Transverse colon (tissue), 4 donors: ENCODE measurements around the gene COL6A2. TPM values are rescaled to one million over a fixed set of nuclear protein-coding genes. Genes with fewer than 3 reads are reported as not detected.
"Not testable (repeated sequence)": the region's sequence is repeated elsewhere in the genome, so short reads cannot be mapped to it uniquely, and the experiment has no call there.

ENCODE experiments used
- DNase-seq: peaks from one replicate; pipeline ENCODE4 v3.0.0-alpha.2; 2019
- H3K27ac ChIP-seq, 4 donors: fragments of 200-600 bp; sonication (generic); 2 replicates each; pipeline ENCODE4 v1.5.1; 2016 to 2018; ENCODE audit warnings: inconsistent platforms in 4 of 4
- H3K27me3 ChIP-seq: fragments of 200-600 bp; sonication (generic); 2 replicates; pipeline ENCODE4 v1.5.1; 2017; ENCODE audit warnings: inconsistent platforms
- H3K36me3 ChIP-seq, 4 donors: fragments of 200-600 bp; sonication (generic); 2 replicates each; pipeline ENCODE4 v1.5.1; 2017 to 2019; ENCODE audit warnings: inconsistent platforms in 4 of 4
- H3K4me1 ChIP-seq, 4 donors: fragments of 200-600 bp; sonication (generic); 2 replicates each; pipeline ENCODE4 v1.5.1; 2017 to 2020; ENCODE audit warnings: inconsistent platforms in 4 of 4
- H3K4me3 ChIP-seq, 4 donors: fragments of 200-600 bp; sonication (generic); 1 replicate in 1 of 4; 2 replicates in 3 of 4; pipeline versions ENCODE4 v1.5.1 to v1.6.1; 2017 to 2019; ENCODE audit warnings: inconsistent platforms in 4 of 4
- H3K9me3 ChIP-seq, 2 donors: fragments of 200-600 bp; sonication (generic); 2 replicates each; pipeline ENCODE4 v1.5.1; 2017 to 2019; ENCODE audit warnings: inconsistent platforms in 2 of 2
- CTCF ChIP-seq, 5 experiments: fragments of 200-600 bp in 3 of 5; fragments of 450-650 bp in 2 of 5; sonication (generic) in 3 of 5; IDR thresholded peaks; 1 replicate in 2 of 5; 2 replicates in 3 of 5; pipeline ENCODE4 v1.5.1; 2016 to 2017; ENCODE audit warnings: antibody characterized with exemption in 5 of 5, inconsistent platforms in 3 of 5, mild to moderate bottlenecking in 2 of 5, moderate library complexity in 1 of 5
- EP300 ChIP-seq: sonication (generic); formaldehyde crosslinking; IDR thresholded peaks from one replicate; pipeline ENCODE4 v1.6.1; 2017; ENCODE audit warnings: antibody characterized with exemption, low read depth
- POLR2A ChIP-seq: fragments of 450-650 bp; IDR thresholded peaks from one replicate; pipeline ENCODE4 v1.6.1; 2016; ENCODE audit warnings: antibody characterized with exemption, mild to moderate bottlenecking, moderate library complexity
- POLR2AphosphoS5 ChIP-seq, 3 donors: sonication (generic); formaldehyde crosslinking; IDR thresholded peaks; one replicate each; pipeline ENCODE4 v1.6.1; 2016; ENCODE audit warnings: antibody characterized with exemption in 3 of 3
- WGBS, 2 donors: methylation state at CpG; one replicate each; pipeline ENCODE4 v1.1.5; 2018; ENCODE audit warnings: low coverage in 1 of 2; 5-methylcytosine and 5-hydroxymethylcytosine counted together
- in situ Hi-C, 4 donors: fragments of 200-750 bp; cut with MboI; loops; one replicate each; pipeline versions ENCODE4 v1.15.0 to v1.15.1; 2017; ENCODE audit warnings: low sequenced_read_pairs in 3 of 4, low pct_ligation_motif_present in 1 of 4, low pct_unique_long_range_greater_than_20kb in 1 of 4
- intact Hi-C: fragments of 100-400 bp; cut with DNase I; formaldehyde crosslinking; loops from one replicate; pipeline ENCODE4 v1.15.1; 2023; ENCODE audit warnings: low total_unique reads
- total RNA-seq, 4 donors: library from RNA; depleted of rRNA; stranded (reverse); fragments of >200 nt; gene quantifications; one replicate each; pipeline ENCODE4 v1.1.0, GENCODE V29; 2016

The COL6A2 gene
- total RNA-seq, 4 donors from 2014 or later: 172 to 550 (median 346) TPM

- H3K4me3 ChIP-seq: no peak overlapping the region
- peaks cover 46% of the 10 kb centered on the region for H3K27me3 ChIP-seq
- DNase-seq: no peak
- H3K36me3 ChIP-seq: no peaks in the 10 kb centered on the region
- in situ Hi-C loops: loop anchor here in 1 of 4 donors (25.0 kb wide), 1 partner anchor 142 kb away; no protein-coding TSS in a partner anchor
- peak overlapping the region in 1 of 4 donors; percentile 12 for H3K27ac ChIP-seq
- H3K9me3 ChIP-seq: peaks cover 8 to 20% of the 10 kb centered on the region in 2 donors
- peaks cover 0 to 11% (median 6%) of the 10 kb centered on the region in 4 donors for H3K4me1 ChIP-seq
- intact Hi-C loops: no loop called here
- TF ChIP-seq POLR2AphosphoS5 (IDR thresholded peaks at IDR 0.05): no peak
- TF ChIP-seq POLR2A: no peak
- no peak for TF ChIP-seq CTCF (IDR thresholded peaks at IDR 0.05)
- TF ChIP-seq EP300: no peak
Measured at GRCh38 chr21:46104104-46104503, 6.2 kb downstream of the COL6A2 start.

GRCh38 chr21:46107376-46107775, 9.5 kb downstream of the COL6A2 start:
- in situ Hi-C loops: loop anchor here in 1 of 4 donors (25.0 kb wide), 1 partner anchor 145 kb away; no protein-coding TSS in a partner anchor
- Histone ChIP-seq H3K9me3 (peaks cover 4 to 16% of the 10 kb centered on the region in 2 donors), H3K27me3 (peaks cover 16% of the 10 kb centered on the region), H3K4me1 (peaks cover 13 to 27% (median 18%) of the 10 kb centered on the region in 4 donors)
- DNase-seq, H3K36me3 ChIP-seq, H3K4me3 ChIP-seq, intact Hi-C loops, H3K27ac ChIP-seq: not testable (repeated sequence)
- 49 to 64% methylated on average over 2 of the region's 2 CpGs for WGBS, 2 donors

GRCh38 chr21:46108827-46109312, 11.0 kb downstream of the COL6A2 start:
- TF ChIP-seq EP300 (no peak), CTCF (IDR thresholded peaks at IDR 0.05) (no peak), POLR2A (no peak), POLR2AphosphoS5 (IDR thresholded peaks at IDR 0.05) (no peak)
- Histone ChIP-seq H3K9me3 (peaks cover 0 to 11% of the 10 kb centered on the region in 2 donors), H3K4me1 (peaks cover 13 to 27% (median 18%) of the 10 kb centered on the region in 4 donors), H3K4me3 (no peak overlapping the region), H3K36me3 (peaks cover 0 to 10% (median 0%) of the 10 kb centered on the region in 4 donors), H3K27me3 (peaks cover 6% of the 10 kb centered on the region), H3K27ac (peak overlapping the region in 2 of 4 donors; percentile 69)
- in situ Hi-C loops (loop anchor here in 1 of 4 donors (25.0 kb wide), 1 partner anchor 147 kb away; no protein-coding TSS in a partner anchor), intact Hi-C loops (no loop called here)
- no peak for DNase-seq
- 77% methylated on average over 9 of the region's 9 CpGs; no CpG with 5 or more reads in 1 of the 2 donors for WGBS, 2 donors

- H3K4me3 ChIP-seq: no peak overlapping the region
- WGBS, 2 donors: 72% methylated on average over 18 of the region's 19 CpGs; no CpG with 5 or more reads in 1 of the 2 donors
- TF ChIP-seq CTCF (IDR thresholded peaks at IDR 0.05) (no peak), POLR2A (no peak), EP300 (no peak), POLR2AphosphoS5 (IDR thresholded peaks at IDR 0.05) (no peak)
- DNase-seq: no peak
- intact Hi-C loops: loop anchor here (5.0 kb wide), 1 partner anchor 137 kb away; no protein-coding TSS in a partner anchor
- peaks cover 13 to 27% (median 18%) of the 10 kb centered on the region in 4 donors for H3K4me1 ChIP-seq
- H3K27me3 ChIP-seq: no peaks in the 10 kb centered on the region
- peaks cover 0 to 13% (median 0%) of the 10 kb centered on the region in 4 donors for H3K36me3 ChIP-seq
- in situ Hi-C loops: loop anchor here in 1 of 4 donors (25.0 kb wide), 1 partner anchor 147 kb away; no protein-coding TSS in a partner anchor
- H3K9me3 ChIP-seq: peaks cover 0 to 7% of the 10 kb centered on the region in 2 donors
- H3K27ac ChIP-seq: peak overlapping the region; percentile 27 to 69 (median 62)
Measured at GRCh38 chr21:46109313-46110221, 11.7 kb downstream of the COL6A2 start.
